A549 (cell line): ENCODE data around the gene PGBD5. TPM values are rescaled to one million over a fixed set of nuclear protein-coding genes. Genes with fewer than 3 reads are reported as not detected.

Experiments used
- ATAC-seq, 2 experiments: fragments of 200-7000 bp in 1 of 2; fragments of >200 bp in 1 of 2; cut with Nextera tagmentation in 1 of 2; cut with Tn5 transposase in 1 of 2; 3 replicates each; pipeline versions ENCODE4 v1.8.0 to v1.9.1; 2018 to 2020; ENCODE audit warnings: mild to moderate bottlenecking in 1 of 2, moderate library complexity in 1 of 2
- CTCF ChIA-PET: fragments of 300-600 bp; sonication (Branson Sonifier 250); formaldehyde crosslinking; extraction: SDS; loops from one replicate; lab custom pipeline; 2021; ENCODE audit warnings: antibody characterized with exemption, inconsistent platforms; lab: Yijun Ruan, JAX
- POLR2A ChIA-PET: fragments of 350-600 bp; formaldehyde crosslinking; extraction: SDS; loops from one replicate; lab custom pipeline; 2021; ENCODE audit warnings: antibody characterized with exemption, inconsistent platforms; lab: Yijun Ruan, JAX
- DNase-seq, 2 experiments: peaks; one replicate each; pipeline versions ENCODE4 v3.0.0 to v3.0.0-alpha.2; 2011 to 2016; ENCODE audit warnings: low read depth in 1 of 2, low spot score in 1 of 2
- FAIRE-seq: peaks from 2 replicates; lab custom pipeline; 2011; peaks lifted over from hg19 to GRCh38; lab: Jason Lieb, UNC
- H3K27ac ChIP-seq, 2 experiments: fragments of >200 bp; sonication (Bioruptor Twin); formaldehyde crosslinking; 3 replicates each; pipeline ENCODE4 v1.5.1; 2016 to 2017
- H3K4me1 ChIP-seq: fragments of >200 bp; sonication (Bioruptor Twin); formaldehyde crosslinking; 3 replicates; pipeline ENCODE4 v1.6.1; 2016
- H3K4me2 ChIP-seq: fragments of >200 bp; sonication (Bioruptor Twin); formaldehyde crosslinking; 3 replicates; pipeline ENCODE4 v1.6.1; 2016
- H3K4me3 ChIP-seq: fragments of >200 bp; sonication (Bioruptor Twin); formaldehyde crosslinking; 3 replicates; pipeline ENCODE4 v1.5.1; 2016
- H3K9me3 ChIP-seq: fragments of >200 bp; sonication (Bioruptor Twin); formaldehyde crosslinking; 3 replicates; pipeline ENCODE4 v1.6.1; 2016
- ATOH8 ChIP-seq: fragments of 250-450 bp; sonication (Bioruptor Pico); IDR thresholded peaks from 2 replicates; pipeline ENCODE4 v1.5.0; 2020; ENCODE audit warnings: low read depth, mild to moderate bottlenecking, moderate library complexity
- BCL3 ChIP-seq: fragments of >200 bp; sonication (Bioruptor Twin); formaldehyde crosslinking; IDR thresholded peaks from 3 replicates; pipeline ENCODE4 v1.6.1; 2016
- CEBPB ChIP-seq, 2 experiments: fragments of >200 bp in 1 of 2; sonication (Bioruptor Twin) in 1 of 2; formaldehyde crosslinking in 1 of 2; IDR thresholded peaks; 2 replicates each; pipeline ENCODE4 v1.6.1; 2012 to 2016
- CHD2 ChIP-seq: fragments of 150-350 bp; IDR thresholded peaks from 2 replicates; pipeline ENCODE4 v1.6.1; 2014; ENCODE audit warnings: low read length; ENCODE audit not compliant: partially characterized antibody
- CTCF ChIP-seq: fragments of >200 bp; sonication (Bioruptor Twin); formaldehyde crosslinking; IDR thresholded peaks from 3 replicates; pipeline ENCODE4 v1.5.1; 2016
- EHF ChIP-seq: fragments of 250-450 bp; sonication (Bioruptor Pico); IDR thresholded peaks from 2 replicates; pipeline ENCODE4 v1.5.0; 2020; ENCODE audit warnings: mild to moderate bottlenecking
- ELK1 ChIP-seq: fragments of 150-350 bp; IDR thresholded peaks from 2 replicates; pipeline ENCODE4 v1.6.1; 2014; ENCODE audit warnings: low read depth, mild to moderate bottlenecking, low read length
- FOSB ChIP-seq: fragments of 250-450 bp; sonication (Bioruptor Pico); IDR thresholded peaks from 2 replicates; pipeline ENCODE4 v1.5.0; 2020; ENCODE audit warnings: mild to moderate bottlenecking, moderate library complexity
- FOXS1 ChIP-seq: fragments of 250-450 bp; sonication (Bioruptor Pico); IDR thresholded peaks from 2 replicates; pipeline ENCODE4 v1.5.0; 2020; ENCODE audit warnings: mild to moderate bottlenecking, moderate library complexity
- HDAC2 ChIP-seq: fragments of 200-600 bp; sonication (generic); IDR thresholded peaks from 2 replicates; pipeline ENCODE4 v1.6.1; 2016
- HMGXB4 ChIP-seq: fragments of 250-450 bp; sonication (Bioruptor Pico); IDR thresholded peaks from 2 replicates; pipeline ENCODE4 v1.5.0; 2021; ENCODE audit warnings: mild to moderate bottlenecking, moderate library complexity, borderline replicate concordance
- HOXA7 ChIP-seq: fragments of 250-450 bp; sonication (Bioruptor Pico); IDR thresholded peaks from 2 replicates; pipeline ENCODE4 v1.5.0; 2020; ENCODE audit warnings: mild to moderate bottlenecking, moderate library complexity
- JUNB ChIP-seq: fragments of >200 bp; sonication (Bioruptor Twin); formaldehyde crosslinking; IDR thresholded peaks from 2 replicates; pipeline ENCODE4 v1.6.1; 2016
- KDM1A ChIP-seq: fragments of 200-600 bp; sonication (generic); IDR thresholded peaks from 2 replicates; pipeline ENCODE4 v1.6.1; 2016; ENCODE audit warnings: low read depth, mild to moderate bottlenecking
- MAZ ChIP-seq: fragments of 150-350 bp; IDR thresholded peaks from 2 replicates; pipeline ENCODE4 v1.6.1; 2014; ENCODE audit warnings: antibody characterized with exemption, low read depth, low read length, borderline replicate concordance
- MYC ChIP-seq: IDR thresholded peaks from 2 replicates; pipeline ENCODE4 v1.6.1; 2012; ENCODE audit warnings: mild to moderate bottlenecking, inconsistent platforms, low read length, improper control_type of control experiment, borderline replicate concordance
- NR3C1 ChIP-seq: fragments of >200 bp; sonication (Bioruptor Twin); formaldehyde crosslinking; IDR thresholded peaks from 3 replicates; pipeline ENCODE4 v1.6.1; 2017
- PBX3 ChIP-seq: IDR thresholded peaks from 2 replicates; pipeline ENCODE4 v1.6.1; 2012
- POLR2A ChIP-seq: IDR thresholded peaks from 2 replicates; pipeline ENCODE4 v1.6.1; 2012; ENCODE audit warnings: mild to moderate bottlenecking, low read length
- RAD21 ChIP-seq, 2 experiments: fragments of >200 bp in 1 of 2; sonication (Bioruptor Twin) in 1 of 2; formaldehyde crosslinking in 1 of 2; IDR thresholded peaks in 1 of 2; conservative IDR thresholded peaks in 1 of 2; 2 replicates in 1 of 2; 3 replicates in 1 of 2; pipeline ENCODE4 v1.6.1; 2012 to 2018; ENCODE audit warnings: inconsistent platforms in 1 of 2
- RARB ChIP-seq: fragments of 250-450 bp; sonication (Bioruptor Pico); IDR thresholded peaks from 2 replicates; pipeline ENCODE4 v1.8.0; 2021; ENCODE audit warnings: mild to moderate bottlenecking, moderate library complexity
- RFX5 ChIP-seq: fragments of 450-650 bp; IDR thresholded peaks from 2 replicates; pipeline ENCODE4 v1.7.1; 2014; ENCODE audit warnings: antibody characterized with exemption, mild to moderate bottlenecking, moderate library complexity
- SREBF2 ChIP-seq: fragments of 450-650 bp; IDR thresholded peaks from 2 replicates; pipeline ENCODE4 v1.6.1; 2014; ENCODE audit warnings: mild to moderate bottlenecking, moderate library complexity
- TFCP2L1 ChIP-seq: fragments of 250-450 bp; sonication (Bioruptor Pico); IDR thresholded peaks from 2 replicates; pipeline ENCODE4 v1.5.0; 2021; ENCODE audit warnings: mild to moderate bottlenecking
- TP53 ChIP-seq: fragments of 250-450 bp; sonication (Bioruptor Pico); IDR thresholded peaks from 2 replicates; pipeline ENCODE4 v1.5.0; 2021; ENCODE audit warnings: mild to moderate bottlenecking, moderate library complexity
- WGBS: methylation state at CpG from one replicate; pipeline ENCODE4 v1.1.6; 2017; ENCODE audit errors: missing lambda C conversion rate; 5-methylcytosine and 5-hydroxymethylcytosine counted together
- polyA plus RNA-seq, 4 experiments: library from polyadenylated mRNA; depleted of rRNA in 3 of 4; stranded (reverse); fragments of >200 nt; fragmentation: RNase III in 1 of 4; extraction: RNeasy Plus Mini Kit Qiagen cat#74134 plus additional on column Dnase treatment in 1 of 4; gene quantifications; 2 replicates in 3 of 4; 3 replicates in 1 of 4; pipeline ENCODE4 v1.2.3, GENCODE V29; 2011 to 2017

PGBD5 gene
- polyA plus RNA-seq, 2 of the 4 experiments (the other 2 are of a cell fraction), result 0.04 to 0.66 TPM

GRCh38 chr1:230332575-230333066, 93.5 kb downstream of the PGBD5 start:
- FAIRE-seq (no peak), ATAC-seq (no peak), DNase-seq (no peak)
- no peak overlapping the region for H3K4me2 ChIP-seq
- no peak for TF ChIP-seq ATOH8 (CRISPR knock-in tag)
- no peak for TF ChIP-seq TFCP2L1 (CRISPR knock-in tag)
- no peak for TF ChIP-seq FOXS1 (CRISPR knock-in tag)
- no peak for TF ChIP-seq JUNB
- no peak for TF ChIP-seq KDM1A
- TF ChIP-seq RARB (CRISPR knock-in tag), result no peak
- TF ChIP-seq BCL3, result no peak
- TF ChIP-seq CEBPB (IDR thresholded peaks at IDR 0.05), result no peak
- TF ChIP-seq FOSB (CRISPR knock-in tag), result no peak
- no peak for TF ChIP-seq CHD2
- no peak for TF ChIP-seq NR3C1
- H3K4me1 ChIP-seq, result peaks cover 14% of the 10 kb centered on the region
- H3K4me3 ChIP-seq, result no peak overlapping the region
- WGBS, result 80% methylated on average over 29 of the region's 29 CpGs
- H3K9me3 ChIP-seq, result no peaks in the 10 kb centered on the region
- POLR2A ChIA-PET, result no interaction called here
- H3K27ac ChIP-seq, result no peak overlapping the region
- CTCF ChIA-PET, result interaction anchor here (2.3 kb wide), 1 partner anchor 10 kb away, joined by 7 read pairs; no protein-coding TSS in a partner anchor

- peaks cover 20% of the 10 kb centered on the region for H3K4me1 ChIP-seq
- ATAC-seq, result no peak
- ChIA-PET POLR2A (no interaction called here), CTCF (interaction anchor here (2.3 kb wide), 1 partner anchor 10 kb away, joined by 7 read pairs; no protein-coding TSS in a partner anchor)
- H3K4me3 ChIP-seq, result no peak overlapping the region
- FAIRE-seq, result no peak
- DNase-seq, result no peak
- TF ChIP-seq ELK1 (no peak), HOXA7 (no peak), RAD21 (conservative IDR thresholded peaks at IDR 0.05 in 1 of 2, IDR thresholded peaks at IDR 0.05 in 1 of 2) (no peak), BCL3 (no peak), MAZ (no peak), MYC (no peak), CTCF (no peak), RFX5 (no peak), HMGXB4 (CRISPR knock-in tag) (no peak), RARB (CRISPR knock-in tag) (no peak), PBX3 (no peak), TP53 (CRISPR knock-in tag) (no peak), POLR2A (no peak), HDAC2 (no peak), EHF (no peak), SREBF2 (no peak), ATOH8 (CRISPR knock-in tag) (no peak)
- WGBS, result 65% methylated on average over 8 of the region's 8 CpGs
- H3K4me2 ChIP-seq, result no peak overlapping the region
- H3K9me3 ChIP-seq, result no peaks in the 10 kb centered on the region
- no peak overlapping the region for H3K27ac ChIP-seq
Observed at GRCh38 chr1:230332061-230332460, 94.1 kb downstream of the PGBD5 start.
